Measurements from ENCODE around the gene MAVS.
A peak's percentile ranks its signal among the peaks of the same experiment; 100 is the strongest.

Gene MAVS

DNA sequence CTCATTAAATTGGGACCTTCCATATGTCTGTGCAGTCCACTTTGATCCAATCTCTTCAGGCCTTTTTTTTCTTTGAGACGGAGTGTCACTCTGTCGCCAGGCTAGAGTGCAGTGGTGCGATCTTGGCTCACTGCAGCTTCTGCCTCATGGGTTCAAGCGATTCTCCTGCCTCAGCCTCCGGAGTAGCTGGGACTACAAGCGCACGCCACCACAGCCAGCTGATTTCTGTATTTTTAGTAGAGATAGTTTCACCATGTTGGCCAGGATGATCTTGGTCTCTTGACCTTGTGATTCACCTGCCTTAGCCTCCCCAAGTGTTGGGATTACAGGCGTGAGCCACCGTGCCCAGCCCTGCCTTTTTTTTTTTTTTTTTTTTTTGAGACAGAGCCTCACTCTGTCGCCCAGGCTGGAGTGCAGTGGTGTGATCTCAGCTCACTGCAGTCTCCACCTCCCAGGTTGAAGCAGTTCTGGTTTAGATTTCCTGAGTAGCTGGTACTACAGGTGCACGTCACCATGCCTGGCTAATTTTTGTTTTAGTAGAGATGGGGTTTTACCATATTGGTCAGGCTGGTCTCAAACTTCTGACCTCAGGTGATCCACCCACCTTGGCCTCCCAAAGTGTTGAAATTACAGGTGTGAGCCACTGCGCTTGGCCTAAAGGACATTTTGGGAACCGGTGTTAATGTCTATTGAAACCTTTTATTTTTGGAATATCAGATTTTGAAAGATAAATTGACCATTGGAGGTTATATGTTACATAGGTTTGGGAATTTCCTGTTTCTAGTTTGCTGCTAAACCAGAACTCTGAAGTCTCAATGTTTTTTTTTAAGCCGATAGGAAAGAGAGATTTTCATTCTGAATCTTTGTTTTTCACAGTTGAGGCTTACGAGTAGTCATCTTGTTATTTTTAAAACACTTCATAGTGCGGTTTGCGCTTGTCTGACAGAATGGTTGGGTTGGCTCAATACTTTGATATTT, 60.4 kb downstream of the MAVS start:
- peak in 1 of 2 donors; percentile 9 for DNase-seq (ENCODE audit: low read depth in 2 of 2, low spot score in 1 of 2)

DNA sequence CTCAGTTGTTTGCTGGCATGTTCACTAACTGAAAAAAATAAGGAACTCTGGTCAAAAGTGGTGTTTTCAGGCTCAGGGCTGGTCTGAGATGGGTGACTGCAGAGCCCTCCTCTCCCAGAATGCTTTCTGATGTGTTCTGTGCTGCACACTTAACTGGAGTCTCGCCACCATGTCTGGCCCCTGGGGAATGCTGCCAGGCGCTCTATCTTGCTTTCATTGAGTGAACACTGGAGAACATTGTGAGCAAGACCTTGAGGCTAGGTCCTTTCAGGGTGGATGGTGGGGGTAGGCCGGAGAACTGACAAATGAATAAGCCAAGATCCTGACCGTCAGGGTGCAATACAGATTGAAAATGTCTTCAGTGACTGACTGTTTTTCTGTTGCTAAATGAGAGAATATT, 62.0 kb downstream of the MAVS start:
- no peak for DNase-seq (ENCODE audit: low read depth in 2 of 2, low spot score in 1 of 2)

- DNase-seq (ENCODE audit: low read depth in 2 of 2, low spot score in 1 of 2) = no peak
Observed at GRCh38 chr20:3909952-3910366, 63.3 kb downstream of the MAVS start.

- DNase-seq (ENCODE audit: low read depth in 2 of 2, low spot score in 1 of 2) = no peak
Observed at GRCh38 chr20:3910853-3911252, 64.2 kb downstream of the MAVS start.

- DNase-seq (ENCODE audit: low read depth in 2 of 2, low spot score in 1 of 2) = no peak
Observed at GRCh38 chr20:3911956-3912355, 65.3 kb downstream of the MAVS start.

DNA sequence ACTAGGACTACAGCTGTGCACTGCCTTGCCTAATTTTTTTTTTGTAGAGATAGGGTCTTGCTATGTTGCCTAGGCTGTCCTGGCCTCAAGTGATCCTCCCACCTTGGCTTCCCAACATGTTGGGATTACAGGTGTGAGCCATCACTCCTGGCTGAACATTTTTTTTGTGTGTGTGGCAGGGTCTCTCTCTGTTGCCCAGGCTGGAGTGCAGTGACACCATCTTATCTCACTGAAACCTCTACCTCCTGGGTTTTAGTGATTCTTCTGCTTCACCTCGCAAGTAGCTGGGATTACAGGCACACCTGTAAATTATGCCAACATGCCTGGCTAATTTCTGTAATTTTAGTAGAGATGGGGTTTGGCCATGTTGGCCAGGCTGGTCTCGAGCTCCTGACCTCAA, 67.8 kb downstream of the MAVS start:
- no peak for DNase-seq (ENCODE audit: low read depth in 2 of 2, low spot score in 1 of 2)

DNA sequence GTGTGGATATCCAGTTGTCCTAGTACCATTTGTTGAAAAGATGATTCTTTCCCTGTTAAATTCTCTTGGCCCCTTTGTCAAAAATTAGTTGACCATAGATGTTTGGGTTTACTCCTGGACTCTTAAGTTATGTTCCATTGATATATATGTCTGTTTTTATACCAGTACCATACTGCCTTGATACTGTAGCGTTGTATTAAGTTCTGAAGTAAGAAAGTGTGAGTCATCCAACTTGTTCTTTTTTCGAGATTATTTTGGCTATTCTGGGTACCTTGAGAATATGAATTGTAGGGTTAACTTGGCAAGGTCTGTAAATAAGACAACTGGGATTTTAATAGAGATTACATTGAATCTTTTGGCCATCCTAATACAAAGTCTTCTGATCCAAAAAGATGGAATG, 69.1 kb downstream of the MAVS start:
- DNase-seq (ENCODE audit: low read depth in 2 of 2, low spot score in 1 of 2) = no peak

DNA sequence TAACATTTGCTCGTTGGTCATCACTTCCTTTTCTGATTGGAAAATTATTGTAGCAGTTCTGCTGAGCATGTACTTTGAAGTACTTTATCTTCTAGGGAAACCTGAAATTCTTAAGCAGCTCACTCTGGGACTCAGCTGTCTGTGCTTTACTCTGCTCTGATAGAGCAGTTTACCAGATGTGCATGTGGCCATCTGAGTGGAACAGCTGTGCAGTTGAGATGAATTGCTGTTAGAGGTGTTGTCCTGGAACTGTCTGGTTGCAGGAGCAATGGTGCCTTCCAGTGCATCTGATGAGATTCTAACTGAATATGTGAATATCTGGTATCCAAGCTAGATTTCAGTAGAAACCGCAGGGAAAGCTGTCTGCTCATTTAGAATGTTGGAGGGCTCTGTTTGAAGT, 69.7 kb downstream of the MAVS start:
- DNase-seq (ENCODE audit: low read depth in 2 of 2, low spot score in 1 of 2) = no peak

- no peak for DNase-seq (ENCODE audit: low read depth in 2 of 2, low spot score in 1 of 2)
Observed at GRCh38 chr20:3919352-3919751, 72.7 kb downstream of the MAVS start.

DNA sequence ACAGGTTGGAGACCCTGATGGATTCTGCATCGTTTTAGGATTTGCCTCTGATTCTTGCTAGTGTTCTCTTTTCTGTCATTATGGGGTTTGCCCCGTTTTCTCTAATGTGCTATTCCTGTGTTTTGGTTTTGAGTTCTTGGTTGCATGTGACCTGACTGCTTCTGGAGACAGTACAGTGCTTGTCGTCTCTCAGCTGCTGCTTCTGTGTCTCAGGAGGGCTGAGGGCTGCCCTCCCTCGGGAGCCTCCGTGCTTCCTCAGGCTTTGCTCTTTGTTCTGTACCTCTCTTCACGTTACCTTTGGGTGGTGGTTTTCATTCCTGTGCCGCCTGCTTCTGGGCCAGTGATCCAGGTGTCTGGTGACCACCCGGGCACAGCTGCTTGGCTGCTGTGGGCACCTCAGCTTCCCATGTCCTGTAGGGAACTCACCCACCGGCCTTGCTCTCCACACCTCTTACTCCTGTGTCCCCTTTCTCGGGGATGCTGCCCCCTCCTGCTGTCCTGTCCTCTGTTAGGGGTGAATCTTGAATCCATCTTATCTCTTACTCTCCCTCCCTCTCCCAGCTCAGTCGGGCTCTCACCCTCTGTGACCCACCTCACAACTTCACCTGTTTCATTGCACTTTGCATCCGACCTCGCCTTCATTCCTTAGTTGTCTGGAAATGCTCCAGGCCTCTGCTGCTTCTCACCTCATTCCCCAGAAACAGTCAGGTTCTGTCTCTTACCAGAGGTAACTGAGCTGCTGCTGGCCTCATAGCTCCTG, 75.8 kb downstream of the MAVS start:
- no peak for DNase-seq (ENCODE audit: low read depth in 2 of 2, low spot score in 1 of 2)

GRCh38 chr20:3922983-3923339, 76.3 kb downstream of the MAVS start:
- DNase-seq (ENCODE audit: low read depth in 2 of 2, low spot score in 1 of 2) = no peak

- no peak for DNase-seq (ENCODE audit: low read depth in 2 of 2, low spot score in 1 of 2)
Observed at GRCh38 chr20:3923818-3924217, 77.2 kb downstream of the MAVS start.

DNA sequence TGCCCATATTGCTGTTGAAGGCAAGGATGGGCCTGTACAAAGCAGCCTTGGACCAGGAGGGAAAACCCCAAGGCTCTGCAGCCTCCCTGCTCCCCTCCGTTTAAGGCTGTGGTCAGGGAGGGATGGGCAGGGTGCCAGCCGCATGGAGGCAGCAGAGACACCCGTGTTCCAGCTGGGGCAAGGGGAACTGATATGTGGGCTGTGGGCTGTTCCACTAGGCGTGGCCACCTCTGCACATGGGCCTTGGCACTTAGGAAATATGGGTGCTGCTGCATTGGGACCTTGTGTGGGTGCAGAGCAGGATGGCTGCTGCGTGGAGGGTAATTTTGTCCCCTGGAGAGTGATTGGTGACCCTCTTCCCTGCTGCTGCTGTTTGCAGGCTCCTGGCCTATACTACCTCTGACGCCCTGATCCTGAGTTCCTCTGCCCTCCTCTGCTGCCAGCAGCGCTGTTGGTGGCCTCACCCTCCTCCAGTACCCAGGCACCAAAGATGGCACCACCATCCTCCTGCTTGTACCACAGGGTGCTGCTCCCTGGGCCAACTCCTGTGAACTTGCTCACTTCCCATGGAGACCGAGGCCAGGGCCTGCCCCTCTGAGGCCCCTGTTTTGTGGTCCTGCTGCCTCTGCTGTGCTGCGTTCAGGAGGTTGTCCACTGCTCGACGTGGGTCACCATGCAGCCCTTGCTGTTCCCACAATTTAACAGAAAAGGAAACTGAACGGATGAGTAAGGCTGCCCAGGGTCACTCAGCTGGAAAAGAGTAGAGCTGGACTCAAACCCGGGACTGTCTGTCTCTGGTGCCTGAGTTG, 77.9 kb downstream of the MAVS start:
- DNase-seq (ENCODE audit: low read depth in 2 of 2, low spot score in 1 of 2) = no peak

DNA sequence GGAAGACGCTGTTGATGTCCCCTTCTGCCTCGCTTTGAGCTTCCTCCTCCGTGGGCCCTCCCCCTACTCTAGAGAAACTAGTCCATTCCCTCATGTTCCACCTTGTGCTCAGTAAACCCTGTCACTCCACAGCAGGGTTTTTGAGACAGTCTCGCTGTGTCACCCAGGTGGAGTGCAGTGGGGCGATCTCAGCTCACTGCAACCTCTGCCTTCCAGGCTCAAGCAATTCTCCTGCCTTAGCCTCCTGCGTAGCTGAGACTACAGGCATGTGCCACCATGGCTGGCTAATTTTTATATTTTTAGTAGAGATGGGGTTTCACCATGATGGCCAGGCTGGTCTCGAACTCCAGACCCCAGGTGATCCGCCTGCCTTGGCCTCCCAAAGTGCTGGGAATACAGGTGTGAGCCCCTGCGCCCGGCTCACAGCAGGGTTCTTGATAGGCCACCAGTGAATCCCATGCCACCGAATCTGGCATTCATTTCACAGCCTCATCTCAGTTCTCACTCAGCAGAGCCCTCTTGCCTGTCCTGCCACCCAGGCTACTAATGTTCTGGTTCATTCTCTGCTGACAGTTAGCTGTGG, 78.6 kb downstream of the MAVS start:
- no peak for DNase-seq (ENCODE audit: low read depth in 2 of 2, low spot score in 1 of 2)

All from stimulated activated CD8-positive, alpha-beta memory T cell treated with anti-CD3 and anti-CD28 coated beads, Interleukin-4, amount 100 ng/mL, for 1 hour (primary cell).